Endodermal cell (in vitro differentiated cells): ENCODE results near the gene GPR89B. TPM values are rescaled to one million over a fixed set of nuclear protein-coding genes. Genes with fewer than 3 reads are reported as not detected.
"Not testable (repeated sequence)": the region's sequence is repeated elsewhere in the genome, so short reads cannot be mapped to it uniquely, and the experiment has no call there.

Experiments used
- DNase-seq: peaks from one replicate; pipeline ENCODE4 v3.0.0-alpha.2; 2017
- H3K27ac ChIP-seq: 2 replicates; pipeline ENCODE4 v1.5.1; 2013; ENCODE audit warnings: mild to moderate bottlenecking, low read depth, low read length, moderate library complexity
- H3K27me3 ChIP-seq: 2 replicates; pipeline ENCODE4 v1.6.1; 2013; ENCODE audit warnings: mild to moderate bottlenecking, low read length, moderate library complexity; ENCODE audit not compliant: insufficient read depth, control insufficient read depth, poor library complexity, severe bottlenecking
- H3K36me3 ChIP-seq: 2 replicates; pipeline ENCODE4 v1.7.0; 2013; ENCODE audit warnings: mild to moderate bottlenecking, low read length, moderate library complexity; ENCODE audit not compliant: control insufficient read depth, insufficient read depth
- H3K4me1 ChIP-seq: one replicate; pipeline ENCODE4 v1.7.0; 2013; ENCODE audit warnings: low read length; ENCODE audit not compliant: control insufficient read depth, insufficient read depth
- H3K4me3 ChIP-seq: 2 replicates; pipeline ENCODE4 v1.5.1; 2013; ENCODE audit warnings: mild to moderate bottlenecking, low read length, moderate library complexity
- H3K9ac ChIP-seq: 2 replicates; pipeline ENCODE4 v1.6.1; 2013; ENCODE audit warnings: mild to moderate bottlenecking, low read length, moderate library complexity; ENCODE audit not compliant: poor library complexity, severe bottlenecking; ENCODE audit errors: extremely low read depth
- H3K9me3 ChIP-seq: 2 replicates; pipeline ENCODE4 v1.6.1; 2013; ENCODE audit warnings: mild to moderate bottlenecking, low read length, moderate library complexity; ENCODE audit not compliant: control insufficient read depth
- H3K27ac Mint-ChIP-seq: 2 replicates; pipeline ENCODE4 v1.8.0; 2020; ENCODE audit warnings: mixed read lengths
- H3K27me3 Mint-ChIP-seq: 2 replicates; pipeline ENCODE4 v1.8.0; 2021; ENCODE audit warnings: mild to moderate bottlenecking, mixed read lengths; ENCODE audit not compliant: insufficient read depth
- H3K36me3 Mint-ChIP-seq: 2 replicates; pipeline ENCODE4 v1.8.0; 2020; ENCODE audit warnings: low read depth, mixed read lengths
- H3K4me1 Mint-ChIP-seq: 2 replicates; pipeline ENCODE4 v1.8.0; 2020; ENCODE audit warnings: mixed read lengths
- H3K4me3 Mint-ChIP-seq: 2 replicates; pipeline ENCODE4 v1.8.0; 2020; ENCODE audit warnings: mild to moderate bottlenecking, moderate library complexity, mixed read lengths
- H3K9me3 Mint-ChIP-seq: 2 replicates; pipeline ENCODE4 v1.8.0; 2020; ENCODE audit warnings: mild to moderate bottlenecking, mixed read lengths
- WGBS, 2 experiments: methylation state at CpG; one replicate each; pipeline versions ENCODE4 v1.1.5 to v1.1.7; 2013; ENCODE audit warnings: missing lambda C conversion rate in 2 of 2, mixed read lengths in 1 of 2; ENCODE audit not compliant: insufficient coverage in 1 of 2, insufficient read length in 1 of 2; 5-methylcytosine and 5-hydroxymethylcytosine counted together
- total RNA-seq, 2 donors: library from RNA; stranded (reverse); fragmentation: NEBNext Ultra II Directional in 1 of 2; extraction: Animal tissue kit (Norgen Biotek cat#: 25700) in 1 of 2; gene quantifications; 2 replicates in 1 of 2; 3 replicates in 1 of 2; pipeline ENCODE4 v1.2.1, GENCODE V29; 2021

GPR89B gene
- total RNA-seq, 2 donors from 2014 or later = 22.7 to 26.6 TPM

- peak; percentile 30 for DNase-seq
- peak overlapping the region; percentile 36 for H3K27ac Mint-ChIP-seq
- 64% methylated on average over 2 of the region's 6 CpGs; no CpG with 5 or more reads in 1 of the 2 experiments for WGBS, 2 experiments
These were observed 50.9 kb downstream of the GPR89B start for GRCh38 chr1:147978896-147979651.

GRCh38 chr1:147985374-147985773 lies 57.2 kb downstream of the GPR89B start:
- H3K4me3 Mint-ChIP-seq, H3K4me1 Mint-ChIP-seq, H3K9ac ChIP-seq, H3K27ac ChIP-seq, DNase-seq, H3K27me3 Mint-ChIP-seq, H3K9me3 ChIP-seq, H3K9me3 Mint-ChIP-seq, H3K27ac Mint-ChIP-seq, H3K27me3 ChIP-seq, H3K4me3 ChIP-seq, H3K4me1 ChIP-seq, H3K36me3 ChIP-seq: not testable (repeated sequence)
- peaks cover 15% of the 10 kb centered on the region for H3K36me3 Mint-ChIP-seq
- 100% methylated on average over 1 of the region's 2 CpGs for WGBS, 2 experiments

More at GRCh38 chr1:147978896-147979651, 50.9 kb downstream of the GPR89B start:
- not testable (repeated sequence) for H3K27ac ChIP-seq, H3K9me3 Mint-ChIP-seq, H3K4me1 ChIP-seq, H3K36me3 ChIP-seq, H3K27me3 Mint-ChIP-seq, H3K27me3 ChIP-seq, H3K4me3 ChIP-seq, H3K4me3 Mint-ChIP-seq, H3K9me3 ChIP-seq, H3K4me1 Mint-ChIP-seq, H3K9ac ChIP-seq
- H3K36me3 Mint-ChIP-seq = peaks cover 19% of the 10 kb centered on the region

GRCh38 chr1:147987893-147988292 lies 59.7 kb downstream of the GPR89B start:
- not testable (repeated sequence) for H3K4me3 Mint-ChIP-seq, DNase-seq, H3K9me3 Mint-ChIP-seq, H3K9me3 ChIP-seq, H3K4me1 ChIP-seq, H3K36me3 ChIP-seq, H3K27me3 ChIP-seq, H3K27me3 Mint-ChIP-seq, H3K9ac ChIP-seq, H3K27ac Mint-ChIP-seq, H3K27ac ChIP-seq, H3K4me3 ChIP-seq, H3K4me1 Mint-ChIP-seq
- peaks cover 12% of the 10 kb centered on the region for H3K36me3 Mint-ChIP-seq
- 96% methylated on average over 2 of the region's 3 CpGs; no CpG with 5 or more reads in 1 of the 2 experiments for whole genome bisulfite sequencing, 2 experiments

DNA sequence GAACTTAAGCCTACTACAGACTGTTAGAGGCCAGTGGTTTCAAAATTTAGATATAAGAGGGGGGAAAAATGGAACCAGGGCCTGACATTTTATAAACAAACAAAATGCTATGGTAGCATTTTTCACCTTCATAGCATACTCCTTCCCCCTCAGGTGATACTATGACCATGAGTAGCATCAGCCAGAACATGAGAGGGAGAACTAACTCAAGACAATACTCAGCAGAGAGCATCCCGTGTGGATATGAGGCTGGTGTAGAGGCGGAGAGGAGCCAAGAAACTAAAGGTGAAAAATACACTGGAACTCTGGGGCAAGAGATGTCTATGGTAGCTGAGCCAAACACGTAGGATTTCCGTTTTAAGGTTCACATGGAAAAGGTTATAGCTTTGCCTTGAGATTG lies 64.7 kb downstream of the GPR89B start:
- H3K4me3 Mint-ChIP-seq, H3K9me3 Mint-ChIP-seq, H3K4me1 ChIP-seq, H3K4me1 Mint-ChIP-seq, H3K36me3 Mint-ChIP-seq, H3K27me3 Mint-ChIP-seq, H3K9me3 ChIP-seq, H3K4me3 ChIP-seq, DNase-seq, H3K27ac ChIP-seq, H3K27me3 ChIP-seq, H3K27ac Mint-ChIP-seq, H3K9ac ChIP-seq, H3K36me3 ChIP-seq: not testable (repeated sequence)
- 96% methylated on average over 4 of the region's 4 CpGs; no CpG with 5 or more reads in 1 of the 2 experiments for WGBS, 2 experiments

- WGBS, 2 experiments = 83 to 100% methylated on average over 1 to 2 of the region's 4 CpGs
- not testable (repeated sequence) for H3K36me3 ChIP-seq, H3K27ac Mint-ChIP-seq
These were observed 65.2 kb downstream of the GPR89B start for GRCh38 chr1:147993400-147993799.

DNA sequence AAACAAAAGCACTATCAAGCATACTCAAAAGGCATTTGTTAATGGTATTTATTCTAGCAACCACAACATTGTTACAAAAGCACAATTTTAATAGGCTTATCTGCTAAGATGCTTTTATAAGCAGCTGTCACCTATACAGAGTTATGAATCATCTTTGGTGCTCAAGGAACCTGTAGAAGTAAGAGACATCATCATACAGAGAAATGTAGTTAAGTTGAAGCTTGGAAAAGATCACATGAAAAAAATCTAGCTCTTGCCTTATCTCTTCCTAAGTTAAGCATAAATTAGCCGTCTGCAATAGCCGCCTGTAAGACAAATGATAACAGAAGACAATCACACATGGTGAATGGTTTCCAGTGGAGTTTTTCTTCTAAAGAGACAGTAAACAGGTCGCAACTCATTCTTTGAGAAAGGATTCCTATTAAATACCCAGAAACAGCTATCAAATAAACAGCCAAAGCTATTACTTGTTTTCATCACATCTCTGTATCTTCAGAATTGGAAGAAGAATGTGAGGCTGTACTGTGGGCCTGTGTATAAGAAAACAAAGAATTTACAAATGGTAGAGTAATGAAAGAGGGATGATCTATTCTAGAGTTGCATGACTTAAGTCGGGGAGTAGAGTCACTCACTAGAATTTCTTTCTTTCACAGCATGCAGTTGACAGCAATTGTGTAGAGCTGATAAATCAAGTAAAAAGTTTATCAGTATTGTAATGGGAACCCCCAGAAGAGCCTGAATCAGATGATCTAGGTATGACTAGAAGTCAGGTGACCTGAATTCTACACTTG lies 65.8 kb downstream of the GPR89B start:
- not testable (repeated sequence) for H3K9me3 Mint-ChIP-seq

More at GRCh38 chr1:147993400-147993799, 65.2 kb downstream of the GPR89B start:
- H3K27ac ChIP-seq, H3K4me3 Mint-ChIP-seq, H3K27me3 Mint-ChIP-seq, H3K9ac ChIP-seq, H3K4me1 ChIP-seq, H3K9me3 Mint-ChIP-seq, H3K27me3 ChIP-seq, H3K4me3 ChIP-seq, H3K36me3 Mint-ChIP-seq, DNase-seq, H3K4me1 Mint-ChIP-seq, H3K9me3 ChIP-seq: not testable (repeated sequence)

More for the DNA sequence above, 65.8 kb downstream of the GPR89B start:
- H3K9me3 ChIP-seq, H3K27me3 Mint-ChIP-seq, H3K4me3 ChIP-seq, H3K9ac ChIP-seq, H3K4me3 Mint-ChIP-seq, DNase-seq, H3K27ac Mint-ChIP-seq, H3K27ac ChIP-seq, H3K36me3 Mint-ChIP-seq, H3K36me3 ChIP-seq, H3K27me3 ChIP-seq, H3K4me1 Mint-ChIP-seq, H3K4me1 ChIP-seq: not testable (repeated sequence)
- WGBS, 2 experiments = 67% methylated on average over 1 of the region's 4 CpGs; no CpG with 5 or more reads in 1 of the 2 experiments
